HG02623 (cell line): ENCODE data around the gene TBC1D13.

Experiments used
- ATAC-seq: cut with Tn5 transposase; IDR thresholded peaks from one replicate; pipeline ENCODE4 v1.9.1; 2021; ENCODE audit warnings: moderate library complexity; ENCODE audit not compliant: unreplicated experiment

TBC1D13 gene

DNA sequence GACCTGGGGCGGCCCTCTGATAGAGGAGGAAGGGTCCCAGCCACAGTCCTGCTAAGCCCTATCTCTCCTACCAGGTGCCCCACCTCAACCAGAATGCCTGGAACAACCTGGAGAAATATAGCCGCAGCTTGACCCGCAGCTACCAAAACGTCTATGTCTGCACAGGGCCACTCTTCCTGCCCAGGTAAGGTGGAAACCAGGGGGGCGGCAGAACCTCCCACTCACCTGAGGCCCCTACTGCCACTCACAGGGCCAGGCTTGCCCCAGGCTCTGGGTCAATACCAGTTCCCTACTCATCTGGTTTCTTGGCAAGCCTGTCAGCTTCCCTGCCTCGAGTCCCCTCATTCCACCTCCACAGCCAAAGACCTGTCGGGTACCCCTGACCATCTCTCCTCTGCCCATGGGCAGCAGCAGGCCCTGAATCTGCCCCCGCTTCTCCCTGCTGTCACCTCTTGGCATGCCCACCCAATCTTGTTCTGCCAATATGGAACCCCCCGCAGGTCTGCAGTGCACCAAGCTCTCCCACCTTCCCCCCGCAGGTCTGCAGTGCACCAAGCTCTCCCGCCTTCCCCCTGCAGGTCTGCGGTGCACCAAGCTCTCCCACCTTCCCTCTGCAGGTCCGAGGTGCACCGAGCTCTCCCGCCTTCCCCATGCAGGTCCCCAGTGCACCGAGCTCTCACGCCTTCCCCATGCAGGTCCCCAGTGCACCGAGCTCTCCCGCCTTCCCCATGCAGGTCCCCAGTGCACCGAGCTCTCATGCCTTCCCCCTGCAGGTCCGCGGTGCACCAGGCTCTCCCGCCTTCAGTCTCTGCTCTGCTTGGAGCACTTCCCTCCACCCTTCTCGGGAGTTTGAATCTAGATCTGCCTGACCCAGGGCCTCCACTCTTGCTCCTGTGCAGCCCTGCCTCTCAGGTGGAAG is 33.9 kb downstream of the TBC1D13 start:
- ATAC-seq = no peak

DNA sequence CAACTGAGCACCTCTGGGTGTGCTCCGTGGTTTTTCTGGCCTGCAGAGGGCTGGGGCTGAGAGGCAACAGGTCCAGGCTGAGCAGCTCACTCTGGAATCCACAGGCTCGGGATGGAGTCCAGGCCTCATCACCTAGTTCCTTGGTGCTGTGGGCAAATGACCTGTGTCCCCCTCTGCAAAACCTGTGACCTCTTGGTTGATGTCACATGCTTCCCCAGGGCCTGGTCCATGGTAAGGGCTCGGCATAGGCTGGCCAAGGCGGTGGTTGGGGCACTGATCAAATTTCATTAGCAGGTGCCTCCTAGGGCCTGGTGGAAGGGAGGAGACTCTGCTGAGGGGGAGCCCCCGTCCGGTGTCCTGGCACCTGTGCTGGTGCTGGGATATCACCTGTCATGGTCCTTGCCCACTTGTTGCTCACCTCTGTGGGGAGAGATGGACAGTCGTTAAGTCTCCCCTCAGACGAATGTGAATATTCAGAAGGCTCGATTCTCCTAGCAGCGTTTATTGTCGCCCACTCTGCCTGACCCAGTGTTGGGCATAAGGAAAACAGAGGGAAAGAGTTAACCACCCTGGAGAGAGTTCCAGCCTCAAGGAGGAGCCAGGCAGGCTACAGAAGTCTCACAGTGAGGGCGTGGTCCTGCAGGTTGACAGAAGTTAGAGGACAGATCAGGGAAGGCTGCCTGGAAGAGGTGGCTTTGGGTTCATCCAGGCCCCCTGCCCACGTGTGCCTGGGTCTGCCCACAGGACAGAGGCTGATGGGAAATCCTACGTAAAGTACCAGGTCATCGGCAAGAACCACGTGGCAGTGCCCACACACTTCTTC is 34.7 kb downstream of the TBC1D13 start:
- no peak for ATAC-seq

DNA sequence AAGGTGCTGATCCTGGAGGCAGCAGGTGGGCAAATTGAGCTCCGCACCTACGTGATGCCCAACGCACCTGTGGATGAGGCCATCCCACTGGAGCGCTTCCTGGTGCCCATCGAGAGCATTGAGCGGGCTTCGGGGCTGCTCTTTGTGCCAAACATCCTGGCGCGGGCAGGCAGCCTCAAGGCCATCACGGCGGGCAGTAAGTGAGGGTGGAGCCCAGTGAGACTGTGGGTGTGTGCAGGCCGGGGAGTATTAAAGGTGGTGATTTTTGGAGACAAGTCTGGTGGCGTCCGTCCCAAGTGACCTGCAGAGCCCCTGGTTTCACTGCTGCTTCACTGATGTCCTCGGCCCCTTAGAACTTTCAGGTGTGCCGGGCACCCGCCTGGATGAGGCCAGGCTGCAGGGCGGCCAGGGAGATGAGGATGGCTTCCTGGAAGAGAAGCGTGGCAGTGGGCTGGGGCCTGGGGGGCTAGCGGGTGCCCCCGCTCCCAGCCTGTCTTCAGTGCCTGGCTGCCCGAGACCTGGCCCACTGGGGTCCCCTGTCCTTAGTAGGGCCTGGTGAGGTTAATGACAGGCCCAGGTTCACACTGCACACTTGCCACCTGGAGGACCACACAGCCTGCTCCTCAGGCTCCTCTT is 35.5 kb downstream of the TBC1D13 start:
- no peak for ATAC-seq

DNA sequence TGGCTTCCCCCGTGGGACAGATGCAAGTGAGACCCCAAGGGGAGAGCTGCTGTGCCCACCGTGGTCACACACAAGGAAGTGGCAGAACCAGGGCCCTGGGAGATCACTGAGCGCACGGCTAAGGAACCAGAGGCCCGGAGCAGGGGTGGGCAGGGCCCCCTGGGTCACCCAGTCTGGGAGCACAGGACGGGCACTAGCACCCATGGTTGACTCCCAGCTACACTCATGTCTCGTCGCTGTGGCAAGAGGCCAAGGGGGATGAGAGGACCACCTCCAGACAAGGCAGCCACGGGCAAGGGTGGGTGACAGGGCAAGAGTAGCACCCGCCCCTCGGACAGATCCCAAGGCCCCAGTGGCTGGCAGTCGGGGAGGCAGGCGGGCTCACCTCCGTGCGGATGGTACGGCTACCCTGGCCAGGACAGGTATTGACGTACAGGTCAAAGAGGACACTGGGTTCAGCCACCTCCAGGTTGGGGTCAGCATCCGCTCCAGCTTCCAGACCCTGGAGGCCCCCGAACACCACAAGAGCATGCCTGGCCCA is 36.4 kb downstream of the TBC1D13 start:
- ATAC-seq = no peak

DNA sequence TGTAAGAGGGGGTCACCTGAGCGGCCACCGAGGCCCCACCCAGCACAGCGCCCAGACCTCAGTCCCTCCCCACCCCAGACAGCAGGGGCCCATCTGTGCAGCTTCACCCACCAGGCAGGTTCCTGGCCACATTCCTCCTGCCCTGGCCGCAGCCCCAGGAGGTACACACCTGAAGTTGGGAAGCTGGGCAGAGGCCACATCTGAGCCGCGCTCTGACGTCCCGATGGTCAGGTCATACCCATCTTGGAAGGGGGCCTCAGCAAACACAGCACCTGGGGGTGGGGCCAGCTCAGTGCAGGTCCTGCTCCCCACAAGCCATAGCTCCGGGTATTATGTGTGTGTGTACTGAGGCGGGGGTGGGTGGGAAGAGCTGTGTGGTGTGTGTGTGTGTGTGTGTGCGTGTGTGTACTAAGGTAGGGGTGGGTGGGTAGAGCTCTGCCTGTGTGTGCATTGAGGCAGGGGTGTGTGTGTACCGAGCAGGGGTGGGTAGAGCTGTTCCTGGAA is 36.9 kb downstream of the TBC1D13 start:
- ATAC-seq = no peak

DNA sequence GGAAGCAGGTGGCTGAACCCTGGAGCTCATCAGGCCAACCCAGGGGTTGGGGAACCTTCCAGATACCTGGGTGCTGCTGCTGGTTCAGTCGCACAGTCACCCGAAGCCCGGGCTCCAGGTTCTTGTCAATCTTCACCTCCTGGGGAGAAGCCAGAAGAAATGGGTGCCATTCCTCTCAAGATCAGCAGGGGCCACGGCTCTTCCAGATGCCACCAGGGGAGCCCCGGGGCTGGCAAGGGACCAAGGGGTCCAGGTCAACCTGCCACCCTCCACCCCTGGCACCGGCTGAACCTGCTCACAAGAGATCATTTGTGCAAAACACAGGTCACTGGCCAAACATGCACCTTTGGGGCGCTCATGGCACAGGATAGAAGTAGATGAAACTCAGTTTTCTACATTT is 37.9 kb downstream of the TBC1D13 start:
- no peak for ATAC-seq

DNA sequence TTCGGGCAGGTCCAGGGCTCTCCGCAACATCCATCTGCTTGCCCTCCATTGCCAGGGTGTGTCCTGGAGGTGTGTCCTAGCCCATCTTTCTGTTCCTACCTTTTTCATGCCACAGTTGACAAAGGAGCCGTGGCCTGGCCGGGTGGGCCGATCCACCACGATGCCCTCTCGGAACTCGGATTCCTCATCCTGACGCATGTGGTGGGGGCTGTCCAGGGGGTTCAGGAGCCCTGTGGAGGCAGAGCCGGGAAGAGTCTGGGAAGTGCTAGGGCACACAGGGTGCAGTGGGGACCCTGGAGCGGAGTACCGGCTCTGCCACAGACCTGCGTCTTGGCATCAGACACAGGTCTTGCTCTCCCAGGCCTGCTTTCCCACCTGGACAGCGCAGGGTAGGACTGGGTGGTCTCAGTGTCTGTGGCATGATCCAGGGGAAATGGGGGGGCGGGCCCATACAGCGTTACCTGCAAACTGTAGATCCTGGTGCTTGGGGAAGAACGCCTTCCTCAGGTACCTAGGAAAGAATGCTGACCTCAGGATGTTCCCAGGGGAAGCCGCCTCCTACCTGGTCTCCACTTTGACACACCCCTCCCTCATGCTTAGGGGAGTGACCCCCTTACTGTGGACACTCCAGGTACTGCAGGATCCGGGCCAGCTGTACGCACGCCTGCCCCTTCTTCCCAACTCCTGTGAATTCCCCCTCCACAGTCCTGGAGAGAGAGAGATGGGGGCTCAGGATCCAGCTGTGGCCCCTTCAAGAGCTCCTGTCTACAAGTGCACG is 39.1 kb downstream of the TBC1D13 start:
- no peak for ATAC-seq

DNA sequence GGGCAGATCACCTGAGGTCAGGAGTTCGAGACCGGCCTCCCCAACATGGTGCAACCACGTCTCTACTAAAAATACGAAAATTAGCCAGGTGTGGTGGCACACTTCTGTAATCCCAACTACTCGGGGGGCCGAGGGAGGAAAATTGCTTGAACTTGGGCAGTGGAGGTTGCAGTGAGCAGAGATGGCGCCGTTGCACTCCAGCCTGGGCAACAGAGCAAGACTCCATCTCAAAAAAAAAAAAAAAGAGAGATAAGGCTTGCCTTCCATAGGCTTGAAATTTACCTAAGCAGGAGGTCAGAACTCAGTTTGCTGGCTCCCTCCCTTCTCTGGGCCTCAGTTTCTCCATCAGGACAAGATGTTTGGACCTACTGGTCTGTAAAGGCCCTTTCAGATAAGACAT is 41.2 kb downstream of the TBC1D13 start:
- no peak for ATAC-seq

DNA sequence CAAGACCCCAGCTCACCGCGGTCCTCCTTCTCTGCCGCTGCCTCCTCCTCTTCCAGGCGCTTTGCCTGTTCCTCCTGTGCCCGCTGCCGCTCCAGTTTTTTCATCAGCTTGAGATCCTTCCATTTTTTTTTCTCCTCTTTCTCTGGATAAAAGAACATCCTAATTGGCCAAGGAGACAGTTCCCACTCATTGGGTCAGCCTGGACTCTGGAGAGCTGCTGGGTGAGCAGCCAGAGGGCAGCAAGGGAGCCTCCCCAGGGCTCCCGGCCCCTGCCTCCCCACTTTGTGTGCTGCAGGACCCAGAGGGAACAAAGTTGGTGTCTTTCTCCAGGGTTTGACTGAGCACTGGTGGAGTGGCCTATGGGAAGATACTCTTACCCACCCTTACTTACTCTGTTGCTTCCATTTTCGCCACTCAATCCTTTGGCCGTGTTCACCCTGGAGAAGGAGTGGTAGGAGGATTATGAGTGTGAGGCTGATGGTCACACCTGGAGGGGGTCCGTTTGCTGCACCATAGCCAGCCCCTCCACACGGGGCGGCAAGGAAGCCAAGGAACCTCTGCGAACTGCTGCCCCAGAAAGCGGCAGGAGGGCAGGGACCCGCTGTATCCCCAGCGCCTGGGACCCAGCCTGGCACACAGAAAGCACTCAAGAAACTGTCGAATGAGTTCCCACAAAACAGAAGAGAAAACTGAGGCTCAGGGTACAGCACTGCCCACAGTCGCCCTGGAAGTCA is 41.8 kb downstream of the TBC1D13 start:
- ATAC-seq = no peak

DNA sequence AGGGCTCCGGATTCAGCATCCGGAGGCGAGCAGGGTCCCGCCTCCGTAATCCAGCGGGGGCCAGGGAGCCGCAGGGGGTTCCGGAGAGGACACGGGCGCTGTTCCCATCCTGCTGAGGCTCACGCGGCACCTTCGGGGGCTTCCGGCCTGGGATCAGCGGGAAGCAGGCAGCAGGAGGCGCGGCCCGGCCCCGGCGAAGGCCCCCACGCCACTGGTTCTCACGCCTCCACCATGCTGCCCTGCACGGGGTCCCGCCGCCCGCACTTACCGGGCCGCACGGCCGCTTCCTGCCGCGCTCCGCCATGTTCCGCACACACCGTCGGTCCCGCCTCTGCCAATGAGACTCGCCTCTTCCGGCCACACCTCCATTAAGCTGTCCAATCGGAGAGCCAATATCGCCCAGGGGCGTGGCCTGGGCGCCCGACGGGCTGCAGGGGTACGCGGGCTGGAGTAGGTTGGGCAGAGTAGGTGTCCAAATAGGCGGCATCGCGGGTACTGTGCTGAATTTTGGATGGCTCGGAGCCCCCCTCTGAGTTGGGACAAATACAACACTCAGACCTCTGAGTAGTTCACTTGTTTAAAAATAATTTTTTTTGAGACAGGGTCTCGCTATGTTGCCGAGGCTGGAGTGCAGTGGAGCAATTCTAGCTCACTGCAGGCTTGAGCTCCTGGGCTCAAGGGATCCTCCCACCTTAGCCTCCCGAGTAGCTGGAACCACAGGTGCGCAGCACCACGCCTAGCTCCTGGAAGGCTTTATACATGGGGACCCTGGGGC is 42.6 kb downstream of the TBC1D13 start, which contains the start of gene SPOUT1:
Gene SPOUT1 (minus strand): TSS at position 318 of the 775 bp plus-strand sequence. CDS start 14 bp downstream, at position 304.
- peak; percentile 97 for ATAC-seq

DNA sequence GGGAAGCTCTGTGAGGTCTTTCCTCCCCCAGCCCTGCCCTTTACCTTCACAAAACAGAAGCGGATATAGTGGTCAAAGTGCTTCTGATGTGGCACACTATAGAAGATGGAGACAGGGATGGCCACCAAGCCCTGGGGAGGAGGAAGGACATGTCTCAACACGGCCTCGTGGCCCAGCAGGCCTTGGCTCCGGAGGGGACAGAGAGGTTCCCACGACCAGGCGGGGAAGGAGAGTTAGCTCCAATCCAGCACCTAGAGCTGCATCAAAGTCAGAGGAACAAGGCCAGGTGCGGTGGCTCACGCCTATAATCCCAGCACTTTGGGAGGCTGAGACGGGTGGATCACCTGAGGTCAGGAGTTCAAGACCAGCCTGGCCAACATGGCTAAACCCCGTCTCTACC is 46.6 kb downstream of the TBC1D13 start:
- ATAC-seq = no peak

DNA sequence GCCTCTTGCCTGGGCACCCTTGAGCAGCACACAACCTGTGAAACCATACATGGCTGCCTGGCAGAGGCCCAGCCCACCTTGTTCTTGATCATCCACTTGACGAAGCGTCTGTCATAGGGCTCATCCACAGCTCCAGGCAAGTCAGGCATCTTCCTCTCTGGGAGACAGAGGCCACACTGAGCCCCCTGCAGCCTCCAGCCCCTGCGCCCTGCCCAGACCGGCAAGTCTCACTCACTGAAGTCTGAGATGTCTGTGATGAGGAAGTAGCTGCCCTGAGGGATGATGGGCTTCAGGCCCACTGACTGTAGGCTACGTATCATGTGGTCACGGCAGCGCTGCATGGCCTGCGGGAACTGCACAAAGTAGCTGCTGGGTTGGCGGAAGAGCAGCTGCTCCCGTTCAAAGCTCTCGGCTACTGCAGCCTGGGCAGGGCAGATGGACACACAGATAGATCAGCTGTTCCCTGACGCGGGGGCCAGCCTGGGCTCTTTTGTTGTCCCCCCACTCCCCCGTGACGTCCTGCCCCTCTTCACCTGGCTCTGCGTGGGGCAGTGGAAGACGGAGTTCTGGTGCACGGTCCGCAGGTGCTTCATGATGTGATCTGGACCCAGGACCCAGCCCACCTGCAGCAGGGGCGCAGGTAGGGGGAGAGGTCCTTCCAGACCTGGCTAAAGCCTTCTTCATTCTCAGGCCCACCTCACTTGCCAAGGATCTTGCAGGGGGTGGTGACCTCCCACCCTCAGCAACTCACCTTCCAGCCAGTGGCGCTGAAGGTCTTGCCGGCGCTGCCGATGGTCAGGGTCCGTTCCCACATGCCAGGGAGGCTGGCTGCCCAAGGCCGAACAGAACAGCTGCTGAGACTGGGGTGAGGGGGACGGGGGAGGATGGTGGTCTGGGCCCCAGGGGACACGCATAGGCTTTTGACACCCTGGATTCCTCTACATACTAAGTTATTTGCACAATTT is 48.5 kb downstream of the TBC1D13 start:
- ATAC-seq = no peak

DNA sequence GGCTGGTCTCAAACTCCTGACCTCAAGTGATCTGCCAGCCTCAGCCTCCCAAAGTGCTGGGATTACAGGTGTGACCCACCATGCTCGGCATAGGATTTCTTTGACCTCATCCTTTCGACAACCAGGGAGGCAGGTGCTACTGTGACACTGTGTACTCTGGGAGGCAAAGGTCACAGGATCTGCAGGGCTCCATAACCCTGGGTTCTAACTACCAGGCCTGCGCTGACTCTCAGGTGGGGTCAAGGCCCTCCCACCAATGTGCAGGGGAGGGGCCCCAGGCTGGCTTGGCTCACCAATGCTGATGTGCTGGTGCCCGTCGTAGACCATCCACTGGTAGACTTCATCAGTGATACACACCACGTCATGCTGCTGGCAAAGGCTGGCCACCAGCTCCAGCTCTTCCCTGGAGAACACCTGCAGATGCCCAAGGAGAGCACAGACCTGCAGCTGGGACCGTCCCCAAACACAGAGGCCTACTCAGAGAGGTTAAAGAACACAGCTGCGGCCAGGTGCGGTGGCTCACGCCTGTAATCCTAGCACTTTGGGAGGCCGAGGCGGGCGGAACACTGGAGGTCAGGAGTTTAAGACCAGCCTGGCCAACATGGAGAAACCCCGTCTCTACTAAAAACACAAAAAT is 49.6 kb downstream of the TBC1D13 start:
- no peak for ATAC-seq

DNA sequence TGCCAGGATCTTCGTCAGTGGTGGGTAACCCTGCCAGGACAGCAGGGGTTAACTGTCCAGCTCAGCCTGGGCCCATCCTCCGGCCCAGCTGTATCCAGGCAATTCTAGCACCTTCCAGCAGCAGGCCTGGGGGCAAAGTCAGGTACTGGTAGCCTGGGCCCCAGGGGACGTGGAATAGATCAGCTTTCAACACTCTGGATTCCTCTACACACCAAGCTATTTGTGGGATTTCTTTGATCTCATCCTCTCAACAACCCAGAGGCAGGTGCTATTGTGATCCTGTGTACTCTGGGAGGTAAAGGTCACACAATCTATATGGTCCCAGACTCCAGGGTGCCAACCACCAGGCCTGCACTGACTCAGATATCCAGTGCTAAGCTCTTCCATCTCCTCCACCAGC is 51.3 kb downstream of the TBC1D13 start:
- ATAC-seq = no peak

DNA sequence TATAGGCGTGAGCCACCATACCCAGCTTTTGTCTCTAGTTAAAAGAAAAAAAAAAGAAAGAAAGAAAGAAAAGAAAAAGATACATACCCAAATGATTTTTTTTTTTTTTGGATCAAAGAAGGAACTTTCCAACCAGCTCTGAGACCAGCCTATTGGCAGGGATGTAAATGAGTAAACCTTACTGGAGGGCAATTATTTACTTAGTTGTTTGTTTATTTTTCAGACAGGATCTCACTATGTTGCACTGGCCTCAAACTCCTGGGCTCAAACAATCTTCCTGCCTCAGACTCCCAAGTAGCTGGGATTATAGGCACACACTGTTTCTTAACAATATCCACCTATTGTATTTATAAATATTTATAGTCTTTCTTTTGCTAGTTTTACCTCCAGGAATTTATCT is 53.5 kb downstream of the TBC1D13 start:
- ATAC-seq = no peak

DNA sequence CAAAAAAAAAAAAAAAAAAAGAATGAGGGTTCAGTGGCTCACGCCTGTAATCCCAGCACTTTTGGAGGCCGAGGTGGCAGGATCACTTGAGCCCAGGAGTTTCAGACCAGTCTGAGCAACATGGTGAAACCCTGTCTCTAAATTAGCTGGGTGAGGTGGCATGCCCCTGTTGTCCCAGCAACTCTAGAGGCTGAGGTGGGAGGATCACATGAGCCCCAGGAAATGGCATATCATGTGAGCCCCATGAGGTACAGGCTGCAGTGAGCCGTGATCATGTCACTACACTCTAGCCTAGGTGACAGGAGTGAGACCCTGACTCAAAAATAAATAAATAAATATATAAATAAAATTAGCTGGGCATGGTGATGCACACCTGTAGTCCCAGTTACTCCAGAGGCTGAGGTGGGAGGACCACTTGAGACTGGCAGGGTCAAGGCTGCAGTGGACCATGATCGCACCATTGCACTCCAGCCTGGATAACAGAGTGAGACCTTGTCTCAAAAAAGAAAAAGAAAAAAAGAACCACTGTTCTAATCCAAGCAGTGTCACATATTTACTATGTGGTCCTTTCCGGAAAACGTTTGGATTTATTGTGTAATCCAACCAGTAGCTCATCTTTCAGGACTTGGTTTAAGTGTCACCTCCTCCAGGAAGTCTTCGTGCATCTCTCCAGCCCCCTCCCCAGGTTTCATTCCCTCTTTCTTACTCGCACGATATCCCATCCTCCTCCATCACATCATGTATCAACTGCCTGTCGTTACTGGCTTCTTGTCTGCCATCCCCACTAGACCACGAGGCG is 54.8 kb downstream of the TBC1D13 start:
- no peak for ATAC-seq
